PFSK-1 (cell line): ENCODE data around the gene TP53TG5.

ENCODE experiments used
- FOXP2 ChIP-seq: optimal IDR thresholded peaks from 2 replicates; pipeline ENCODE3; 2011; ENCODE audit warnings: borderline replicate concordance, control low read depth, inconsistent platforms; ENCODE audit not compliant: insufficient read depth; ENCODE audit errors: extremely low read length, extremely low read depth
- POLR2AphosphoS5 ChIP-seq: IDR thresholded peaks from 2 replicates; pipeline ENCODE4 v1.6.1; 2012; ENCODE audit warnings: low read depth, mild to moderate bottlenecking, control low read depth, low read length, moderate library complexity
- SIN3A ChIP-seq: IDR thresholded peaks from 2 replicates; pipeline ENCODE4 v1.6.1; 2012; ENCODE audit warnings: mild to moderate bottlenecking, low read length, moderate library complexity, borderline replicate concordance; ENCODE audit not compliant: insufficient read depth
- TAF1 ChIP-seq: IDR thresholded peaks from 2 replicates; pipeline ENCODE4 v1.6.1; 2012; ENCODE audit warnings: low read length, control low read depth, borderline replicate concordance; ENCODE audit not compliant: insufficient read depth
- TF ChIP-seq, protein P1 (sequence below), 2 experiments: IDR thresholded peaks; 2 replicates each; pipeline versions ENCODE4 v1.6.1 to v1.8.0; 2011 to 2012; ENCODE audit warnings: low read depth in 2 of 2, low read length in 2 of 2, control low read depth in 1 of 2, inconsistent platforms in 1 of 2, mild to moderate bottlenecking in 1 of 2, moderate library complexity in 1 of 2; ENCODE audit not compliant: insufficient read depth in 1 of 2

TP53TG5 gene

DNA sequence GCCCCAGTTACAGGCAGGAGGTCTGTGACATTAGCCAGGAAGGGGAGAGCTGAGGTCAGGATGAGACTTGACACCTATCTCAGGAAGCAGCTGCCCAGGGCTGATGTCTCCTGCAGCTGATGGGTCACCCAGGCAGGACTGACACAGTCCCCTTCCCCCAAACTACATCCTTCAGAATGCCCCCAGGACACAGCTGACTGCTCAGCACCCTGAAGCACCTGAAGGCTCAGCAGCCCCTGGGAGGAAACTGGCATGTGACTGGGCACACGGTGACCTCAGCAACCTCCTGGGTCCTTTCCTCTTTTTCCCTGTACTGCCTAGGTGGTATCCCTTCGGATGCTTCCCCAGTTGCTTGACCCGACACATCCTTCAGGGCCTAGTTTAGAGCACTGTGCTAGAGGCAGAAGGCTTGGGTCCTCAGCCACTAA lies 31.8 kb downstream of the TP53TG5 start:
- TF ChIP-seq SIN3A = no peak
- TF ChIP-seq, protein P1, sequence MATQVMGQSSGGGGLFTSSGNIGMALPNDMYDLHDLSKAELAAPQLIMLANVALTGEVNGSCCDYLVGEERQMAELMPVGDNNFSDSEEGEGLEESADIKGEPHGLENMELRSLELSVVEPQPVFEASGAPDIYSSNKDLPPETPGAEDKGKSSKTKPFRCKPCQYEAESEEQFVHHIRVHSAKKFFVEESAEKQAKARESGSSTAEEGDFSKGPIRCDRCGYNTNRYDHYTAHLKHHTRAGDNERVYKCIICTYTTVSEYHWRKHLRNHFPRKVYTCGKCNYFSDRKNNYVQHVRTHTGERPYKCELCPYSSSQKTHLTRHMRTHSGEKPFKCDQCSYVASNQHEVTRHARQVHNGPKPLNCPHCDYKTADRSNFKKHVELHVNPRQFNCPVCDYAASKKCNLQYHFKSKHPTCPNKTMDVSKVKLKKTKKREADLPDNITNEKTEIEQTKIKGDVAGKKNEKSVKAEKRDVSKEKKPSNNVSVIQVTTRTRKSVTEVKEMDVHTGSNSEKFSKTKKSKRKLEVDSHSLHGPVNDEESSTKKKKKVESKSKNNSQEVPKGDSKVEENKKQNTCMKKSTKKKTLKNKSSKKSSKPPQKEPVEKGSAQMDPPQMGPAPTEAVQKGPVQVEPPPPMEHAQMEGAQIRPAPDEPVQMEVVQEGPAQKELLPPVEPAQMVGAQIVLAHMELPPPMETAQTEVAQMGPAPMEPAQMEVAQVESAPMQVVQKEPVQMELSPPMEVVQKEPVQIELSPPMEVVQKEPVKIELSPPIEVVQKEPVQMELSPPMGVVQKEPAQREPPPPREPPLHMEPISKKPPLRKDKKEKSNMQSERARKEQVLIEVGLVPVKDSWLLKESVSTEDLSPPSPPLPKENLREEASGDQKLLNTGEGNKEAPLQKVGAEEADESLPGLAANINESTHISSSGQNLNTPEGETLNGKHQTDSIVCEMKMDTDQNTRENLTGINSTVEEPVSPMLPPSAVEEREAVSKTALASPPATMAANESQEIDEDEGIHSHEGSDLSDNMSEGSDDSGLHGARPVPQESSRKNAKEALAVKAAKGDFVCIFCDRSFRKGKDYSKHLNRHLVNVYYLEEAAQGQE (IDR thresholded peaks at IDR 0.05; ENCODE audit: insufficient read depth in 1 of 2, low read depth in 2 of 2, low read length in 2 of 2) = no peak
- TF ChIP-seq POLR2AphosphoS5 = no peak
- no peak for TF ChIP-seq FOXP2
- TF ChIP-seq TAF1 = no peak

DNA sequence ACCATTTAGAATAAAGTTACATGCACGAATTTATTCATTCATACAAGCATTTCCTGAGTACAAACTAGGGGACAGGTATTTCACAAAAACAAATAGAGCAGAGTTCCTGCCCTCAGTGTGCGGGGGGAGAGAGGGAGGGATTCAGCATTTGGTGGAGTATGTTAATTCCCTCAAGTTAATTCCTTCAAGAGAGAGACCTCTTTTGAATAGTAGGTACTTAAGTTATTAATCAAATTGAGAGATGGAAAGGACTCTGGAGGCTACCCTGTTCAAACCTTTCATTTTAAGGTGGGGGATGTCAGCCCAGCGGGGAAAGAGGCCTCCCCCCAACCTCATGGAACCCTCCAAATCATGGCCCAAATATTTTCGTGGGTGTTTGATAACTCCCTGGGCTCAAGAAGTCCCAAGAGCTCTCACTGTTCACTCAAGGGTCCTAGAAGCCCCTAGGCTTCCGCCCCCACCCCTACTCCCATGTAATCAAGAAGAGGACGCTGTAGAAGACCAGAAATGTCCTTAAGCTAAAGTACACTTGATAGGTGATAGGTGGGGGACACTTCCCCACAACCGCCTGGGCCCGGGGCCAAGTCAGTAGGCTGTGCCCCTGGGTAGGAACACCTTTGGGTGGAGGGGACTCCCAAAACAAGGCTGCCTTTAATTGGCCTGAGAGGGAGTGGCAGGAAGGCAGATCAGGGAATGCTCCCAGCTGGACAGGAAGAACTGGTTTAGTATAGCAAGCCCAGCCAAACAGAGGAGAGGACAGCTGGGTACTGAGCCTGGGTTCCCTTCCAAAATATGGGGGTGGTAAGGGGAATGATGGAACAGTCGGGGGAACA lies 32.8 kb downstream of the TP53TG5 start:
- no peak for TF ChIP-seq SIN3A
- no peak for TF ChIP-seq POLR2AphosphoS5
- TF ChIP-seq, protein P1 (IDR thresholded peaks at IDR 0.05; ENCODE audit: insufficient read depth in 1 of 2, low read depth in 2 of 2, low read length in 2 of 2) = no peak

DNA sequence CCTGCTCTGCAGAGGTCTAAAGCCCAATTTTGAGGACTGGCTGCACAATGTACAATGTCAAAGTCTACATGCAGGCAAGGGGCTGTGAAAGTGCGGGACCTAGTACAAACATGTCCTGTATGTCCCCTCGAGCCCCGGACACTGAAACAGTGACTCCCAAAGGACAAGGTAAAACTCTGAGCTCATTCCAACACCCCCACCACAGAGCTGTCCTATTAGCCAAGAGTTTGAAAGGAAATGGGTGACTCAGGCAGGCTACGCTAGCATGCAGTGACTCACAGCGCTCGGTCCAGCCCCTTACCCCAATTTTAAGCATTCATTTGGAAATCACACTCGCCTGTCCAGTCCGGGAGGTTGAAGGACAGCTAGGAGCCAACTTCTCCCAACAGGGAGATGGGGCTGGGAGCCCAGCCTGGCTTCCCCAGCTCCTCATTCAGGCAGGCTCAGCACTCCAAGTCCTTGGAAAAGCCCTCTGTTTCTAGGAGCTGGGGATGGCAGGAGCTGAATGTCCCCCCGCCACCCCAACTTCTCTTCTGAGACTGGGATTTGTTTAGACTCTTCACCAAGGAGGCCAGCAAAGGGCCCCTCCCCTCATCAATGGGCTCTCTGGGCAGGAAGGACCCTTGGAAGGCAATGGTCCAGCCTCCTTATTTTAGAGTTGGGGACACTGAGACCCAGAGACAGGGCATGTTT lies 33.8 kb downstream of the TP53TG5 start:
- TF ChIP-seq SIN3A (no peak), FOXP2 (no peak), POLR2AphosphoS5 (no peak), TAF1 (no peak)
- TF ChIP-seq, protein P1 (IDR thresholded peaks at IDR 0.05; ENCODE audit: insufficient read depth in 1 of 2, low read depth in 2 of 2, low read length in 2 of 2) = no peak

DNA sequence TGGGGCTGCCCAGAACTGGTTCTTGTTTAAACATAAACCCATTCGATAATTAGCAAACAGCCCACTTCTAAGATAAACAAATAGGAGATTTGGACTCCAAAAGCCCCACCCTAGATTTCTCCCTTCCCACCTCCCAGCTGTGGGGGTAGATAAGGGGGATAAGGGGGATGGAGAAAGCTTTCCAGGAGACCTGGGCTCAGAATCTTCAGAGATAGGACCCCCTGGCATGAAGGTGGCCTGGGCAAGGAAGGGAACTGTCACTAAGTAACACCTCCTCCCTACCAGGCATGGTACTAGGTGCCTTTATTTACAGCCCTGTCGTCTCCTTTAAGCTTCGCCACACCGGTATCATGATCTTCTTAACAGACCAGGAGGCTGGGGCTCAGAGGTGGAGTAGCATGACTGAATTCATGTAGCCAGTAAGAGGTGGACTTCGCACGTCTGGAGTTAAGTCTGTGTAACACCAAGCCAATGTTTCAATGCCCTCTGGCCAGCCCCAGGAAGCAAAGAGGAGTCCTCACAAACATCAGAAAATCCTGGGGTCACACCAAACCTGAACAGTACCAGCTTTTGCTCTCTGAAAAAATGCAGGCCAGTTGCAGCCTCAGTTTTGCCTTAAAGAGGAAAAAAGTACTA lies 34.5 kb downstream of the TP53TG5 start:
- TF ChIP-seq, protein P1 (IDR thresholded peaks at IDR 0.05; ENCODE audit: insufficient read depth in 1 of 2, low read depth in 2 of 2, low read length in 2 of 2) = no peak
- TF ChIP-seq TAF1 (no peak), FOXP2 (no peak), POLR2AphosphoS5 (no peak), SIN3A (no peak)
